ENCODE measurements around the gene ADCY10.
A peak's percentile ranks its signal among the peaks of the same experiment; 100 is the strongest.
"Not testable (repeated sequence)": the region's sequence is repeated elsewhere in the genome, so short reads cannot be mapped to it uniquely, and the experiment has no call there.

The ADCY10 gene

GRCh38 chr1:167913895-167914496 is at the start of gene ADCY10:
TSS of gene ADCY10 (minus strand) at chr1:167914134. CDS start at chr1:167905140, 8,994 bp downstream.
- no peak for DNase-seq (ENCODE audit: low spot score)

GRCh38 chr1:167957710-167958109 is 43.8 kb upstream of the ADCY10 start:
- no peak for DNase-seq (ENCODE audit: low spot score)

GRCh38 chr1:167955915-167956314 is 42.0 kb upstream of the ADCY10 start:
- DNase-seq (ENCODE audit: low spot score): no peak

- DNase-seq (ENCODE audit: low spot score): no peak
These were observed 36.6 kb upstream of the ADCY10 start for GRCh38 chr1:167950569-167950968.

GRCh38 chr1:167949785-167950184 is 35.9 kb upstream of the ADCY10 start:
- DNase-seq (ENCODE audit: low spot score): no peak

GRCh38 chr1:167947733-167948132 is 33.8 kb upstream of the ADCY10 start:
- DNase-seq (ENCODE audit: low spot score): no peak

- DNase-seq (ENCODE audit: low spot score): no peak
These were observed 29.6 kb upstream of the ADCY10 start for GRCh38 chr1:167943541-167943940.

- DNase-seq (ENCODE audit: low spot score): no peak
These were observed 26.3 kb upstream of the ADCY10 start for GRCh38 chr1:167940264-167940663.

GRCh38 chr1:167938080-167938636 is 24.2 kb upstream of the ADCY10 start:
- DNase-seq (ENCODE audit: low spot score): no peak

GRCh38 chr1:167937709-167938010 is 23.7 kb upstream of the ADCY10 start:
- DNase-seq (ENCODE audit: low spot score): no peak

GRCh38 chr1:167936930-167937708 is 23.2 kb upstream of the ADCY10 start, which contains the start of gene MPC2:
TSS of gene MPC2 (minus strand) at chr1:167937072. CDS start at chr1:167935841, 1,231 bp downstream.
- DNase-seq (ENCODE audit: low spot score): peak; percentile 74

GRCh38 chr1:167936068-167936929 is 22.4 kb upstream of the ADCY10 start, which contains the start of gene DCAF6:
TSS of gene DCAF6 (plus strand) at chr1:167936683. CDS start at chr1:167936912, 229 bp downstream.
- peak; percentile 99 for DNase-seq (ENCODE audit: low spot score)

- peak; percentile 39 for DNase-seq (ENCODE audit: low spot score)
These were observed 21.5 kb upstream of the ADCY10 start for GRCh38 chr1:167935216-167936067.

GRCh38 chr1:167934426-167935215 is 20.7 kb upstream of the ADCY10 start:
- DNase-seq (ENCODE audit: low spot score): no peak

- DNase-seq (ENCODE audit: low spot score): no peak
These were observed 19.9 kb upstream of the ADCY10 start for GRCh38 chr1:167933788-167934187.

GRCh38 chr1:167929725-167930124 is 15.8 kb upstream of the ADCY10 start:
- no peak for DNase-seq (ENCODE audit: low spot score)

GRCh38 chr1:167928919-167929318 is 15.0 kb upstream of the ADCY10 start:
- DNase-seq (ENCODE audit: low spot score): not testable (repeated sequence)

- DNase-seq (ENCODE audit: low spot score): no peak
These were observed 14.5 kb upstream of the ADCY10 start for GRCh38 chr1:167928457-167928852.

- DNase-seq (ENCODE audit: low spot score): no peak
These were observed 13.3 kb upstream of the ADCY10 start for GRCh38 chr1:167927046-167927754.

- DNase-seq (ENCODE audit: low spot score): no peak
These were observed 12.6 kb upstream of the ADCY10 start for GRCh38 chr1:167926486-167926997.
